ENCODE results near the gene CLCN1.

- TF ChIP-seq TCF12 (IDR thresholded peaks at IDR 0.05; ENCODE audit: low read depth, low read length) (no peak), MEF2A (IDR thresholded peaks at IDR 0.05; ENCODE audit: insufficient read depth, low read depth, low read length) (no peak), CTCF (IDR thresholded peaks at IDR 0.05 in 2 of 3, conservative IDR thresholded peaks at IDR 0.05 in 1 of 3; ENCODE audit: control insufficient read depth in 2 of 3, extremely low read depth in 1 of 3, insufficient read depth in 1 of 3, low read depth in 3 of 3, low read length in 3 of 3) (no peak), FOXM1 (IDR thresholded peaks at IDR 0.05; ENCODE audit: low read depth, low read length) (no peak), PAX5 (IDR thresholded peaks at IDR 0.05; ENCODE audit: borderline replicate concordance, low read depth, low read length) (no peak)
Measured at GRCh38 chr7:143320620-143321019, 4.7 kb downstream of the CLCN1 start.
